ENCODE data around the gene LYRM2.

Gene LYRM2

GRCh38 chr6:89522778-89523177 is 115.8 kb downstream of the LYRM2 start:
- Histone ChIP-seq H3K9ac (ENCODE audit: insufficient read length, low read depth) (no peak overlapping the region), H3K36me3 (ENCODE audit: insufficient read depth, insufficient read length, low read length) (no peaks in the 10 kb centered on the region), H3K4me3 (ENCODE audit: insufficient read length, low read depth) (no peak overlapping the region), H3K4me1 (ENCODE audit: insufficient read depth, insufficient read length) (no peaks in the 10 kb centered on the region), H3K27me3 (ENCODE audit: insufficient read depth, insufficient read length) (no peaks in the 10 kb centered on the region), H3K9me3 (ENCODE audit: insufficient read depth, low read length) (no peaks in the 10 kb centered on the region)
- DNase-seq (ENCODE audit: low read depth, low spot score), result no peak
- TF ChIP-seq ZNF274 (IDR thresholded peaks at IDR 0.05; ENCODE audit: low read depth, low read length) (no peak), YY1 (IDR thresholded peaks at IDR 0.05; ENCODE audit: insufficient read depth, insufficient read length) (no peak), SUZ12 (IDR thresholded peaks at IDR 0.05; ENCODE audit: extremely low read depth, insufficient read depth, insufficient read length) (no peak)

DNA sequence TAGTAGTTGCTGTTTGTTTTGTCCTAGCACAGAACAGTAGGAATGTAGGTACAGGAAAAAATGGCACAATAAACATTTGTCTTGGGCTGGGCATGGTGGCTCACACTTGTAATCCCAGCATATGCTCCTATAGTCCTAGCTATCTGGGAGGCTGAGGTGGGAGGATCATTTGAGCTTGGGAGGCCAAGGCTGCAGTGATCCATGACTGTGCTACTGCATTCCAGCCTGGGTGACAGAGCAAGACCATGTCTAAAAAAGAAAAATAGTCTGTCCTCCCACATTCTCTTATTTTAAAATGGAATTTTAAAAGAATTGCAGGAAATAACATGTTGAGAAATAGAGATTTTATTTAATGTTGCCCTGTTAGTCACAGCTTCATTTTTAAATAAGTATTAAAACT is 117.8 kb downstream of the LYRM2 start:
- no peaks in the 10 kb centered on the region for H3K4me1 ChIP-seq (ENCODE audit: insufficient read depth, insufficient read length)
- no peak overlapping the region for H3K9ac ChIP-seq (ENCODE audit: insufficient read length, low read depth)
- no peaks in the 10 kb centered on the region for H3K36me3 ChIP-seq (ENCODE audit: insufficient read depth, insufficient read length, low read length)
- H3K9me3 ChIP-seq (ENCODE audit: insufficient read depth, low read length), result no peaks in the 10 kb centered on the region
- no peak for DNase-seq (ENCODE audit: low read depth, low spot score)
- no peaks in the 10 kb centered on the region for H3K27me3 ChIP-seq (ENCODE audit: insufficient read depth, insufficient read length)
- TF ChIP-seq YY1 (IDR thresholded peaks at IDR 0.05; ENCODE audit: insufficient read depth, insufficient read length) (no peak), ZNF274 (IDR thresholded peaks at IDR 0.05; ENCODE audit: low read depth, low read length) (no peak), SUZ12 (IDR thresholded peaks at IDR 0.05; ENCODE audit: extremely low read depth, insufficient read depth, insufficient read length) (no peak)
- H3K4me3 ChIP-seq (ENCODE audit: insufficient read length, low read depth), result no peak overlapping the region

GRCh38 chr6:89518352-89519055 is 120.0 kb downstream of the LYRM2 start:
- Histone ChIP-seq H3K27me3 (ENCODE audit: insufficient read depth, insufficient read length) (no peaks in the 10 kb centered on the region), H3K9me3 (ENCODE audit: insufficient read depth, low read length) (no peaks in the 10 kb centered on the region), H3K36me3 (ENCODE audit: insufficient read depth, insufficient read length, low read length) (no peaks in the 10 kb centered on the region), H3K4me1 (ENCODE audit: insufficient read depth, insufficient read length) (no peaks in the 10 kb centered on the region), H3K9ac (ENCODE audit: insufficient read length, low read depth) (no peak overlapping the region), H3K4me3 (ENCODE audit: insufficient read length, low read depth) (no peak overlapping the region)
- no peak for DNase-seq (ENCODE audit: low read depth, low spot score)
- TF ChIP-seq SUZ12 (IDR thresholded peaks at IDR 0.05; ENCODE audit: extremely low read depth, insufficient read depth, insufficient read length) (no peak), ZNF274 (IDR thresholded peaks at IDR 0.05; ENCODE audit: low read depth, low read length) (no peak), YY1 (IDR thresholded peaks at IDR 0.05; ENCODE audit: insufficient read depth, insufficient read length) (no peak)
